Measurements from ENCODE around the gene UBE4B. TPM values are rescaled to one million over a fixed set of nuclear protein-coding genes. Genes with fewer than 3 reads are reported as not detected.
A peak's percentile ranks its signal among the peaks of the same experiment; 100 is the strongest.

UBE4B gene
- total RNA-seq, 1 donor from 2014 or later, result 80.3 TPM

DNA sequence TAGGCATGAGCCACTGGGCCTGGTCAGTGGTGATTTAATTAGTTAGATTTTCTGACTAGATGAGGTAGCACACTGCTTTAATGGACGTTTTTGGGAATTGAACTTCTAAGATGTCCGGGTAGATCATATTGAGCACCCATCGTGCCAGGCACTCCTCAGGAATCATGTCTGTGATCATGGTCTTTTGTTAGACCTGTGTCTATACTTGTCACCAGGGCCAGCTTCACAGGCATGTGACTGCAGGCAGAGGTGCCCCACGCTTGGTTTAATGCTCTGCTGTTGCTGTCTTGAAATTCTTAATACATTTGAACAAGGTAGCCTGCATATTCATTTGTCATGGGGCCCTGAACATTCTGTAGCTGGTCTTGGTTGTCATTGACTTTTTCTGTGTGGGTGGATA, 19.6 kb downstream of the UBE4B start:
- no peak for DNase-seq
- no peaks in the 10 kb centered on the region for H3K9me3 ChIP-seq (replicated peaks)
- peaks cover 68% of the 10 kb centered on the region for H3K4me1 ChIP-seq
- H3K36me3 ChIP-seq, result no peaks in the 10 kb centered on the region
- intact Hi-C loops (cut with micrococcal nuclease), result no loop called here
- TF ChIP-seq CTCF (IDR thresholded peaks at IDR 0.05; ENCODE audit: borderline replicate concordance), result no peak
- H3K4me3 ChIP-seq, result no peak overlapping the region
- peak overlapping the region; percentile 69 for H3K27ac ChIP-seq (replicated peaks)
- no peaks in the 10 kb centered on the region for H3K27me3 ChIP-seq (ENCODE audit: low read depth)

DNA sequence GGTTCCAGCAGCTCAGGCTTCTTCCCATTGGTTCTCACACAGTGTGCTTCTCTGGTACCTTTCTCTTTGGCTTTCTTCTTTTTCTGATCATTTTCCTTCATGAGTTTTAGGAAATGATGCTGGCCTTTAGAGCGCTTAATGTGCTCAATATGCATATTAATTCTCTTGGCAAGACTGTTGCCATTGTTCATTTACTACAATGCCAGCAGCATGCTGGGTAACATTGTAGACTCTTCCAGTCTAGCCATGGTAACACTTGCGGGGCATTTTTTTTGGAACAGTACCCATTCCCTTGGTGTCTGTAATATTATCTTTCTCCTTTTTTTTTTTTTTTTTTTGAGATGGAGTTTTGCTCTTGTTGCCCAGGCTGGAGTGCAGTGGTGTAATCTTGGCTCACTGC, 21.7 kb downstream of the UBE4B start:
- Histone ChIP-seq H3K4me1 (peaks cover 70% of the 10 kb centered on the region), H3K9me3 (replicated peaks) (no peaks in the 10 kb centered on the region), H3K4me3 (no peak overlapping the region), H3K36me3 (no peaks in the 10 kb centered on the region), H3K27me3 (ENCODE audit: low read depth) (no peaks in the 10 kb centered on the region), H3K27ac (replicated peaks) (no peak overlapping the region)
- intact Hi-C loops (cut with micrococcal nuclease), result no loop called here
- TF ChIP-seq CTCF (IDR thresholded peaks at IDR 0.05; ENCODE audit: borderline replicate concordance), result no peak
- DNase-seq, result no peak

- TF ChIP-seq CTCF (IDR thresholded peaks at IDR 0.05; ENCODE audit: borderline replicate concordance), result no peak
- Histone ChIP-seq H3K4me3 (no peak overlapping the region), H3K9me3 (replicated peaks) (no peaks in the 10 kb centered on the region), H3K36me3 (no peaks in the 10 kb centered on the region), H3K27me3 (ENCODE audit: low read depth) (no peaks in the 10 kb centered on the region), H3K27ac (replicated peaks) (no peak overlapping the region), H3K4me1 (peaks cover 71% of the 10 kb centered on the region)
- intact Hi-C loops (cut with micrococcal nuclease), result no loop called here
- no peak for DNase-seq
Measured at GRCh38 chr1:10056599-10056987, 23.8 kb downstream of the UBE4B start.

- intact Hi-C loops (cut with micrococcal nuclease), result no loop called here
- no peak for DNase-seq
- Histone ChIP-seq H3K27me3 (ENCODE audit: low read depth) (no peaks in the 10 kb centered on the region), H3K36me3 (no peaks in the 10 kb centered on the region), H3K4me3 (no peak overlapping the region), H3K4me1 (peaks cover 64% of the 10 kb centered on the region), H3K9me3 (replicated peaks) (no peaks in the 10 kb centered on the region), H3K27ac (replicated peaks) (peak overlapping the region; percentile 45)
- TF ChIP-seq CTCF (IDR thresholded peaks at IDR 0.05; ENCODE audit: borderline replicate concordance), result no peak
Measured at GRCh38 chr1:10057343-10057742, 24.6 kb downstream of the UBE4B start.

- H3K4me1 ChIP-seq, result peaks cover 59% of the 10 kb centered on the region
- intact Hi-C loops (cut with micrococcal nuclease), result no loop called here
- H3K27me3 ChIP-seq (ENCODE audit: low read depth), result no peaks in the 10 kb centered on the region
- no peak overlapping the region for H3K4me3 ChIP-seq
- no peak for DNase-seq
- no peaks in the 10 kb centered on the region for H3K9me3 ChIP-seq (replicated peaks)
- no peaks in the 10 kb centered on the region for H3K36me3 ChIP-seq
- H3K27ac ChIP-seq (replicated peaks), result peak overlapping the region; percentile 45
- no peak for TF ChIP-seq CTCF (IDR thresholded peaks at IDR 0.05; ENCODE audit: borderline replicate concordance)
Measured at GRCh38 chr1:10057796-10058195, 25.0 kb downstream of the UBE4B start.

GRCh38 chr1:10059342-10059718, 26.6 kb downstream of the UBE4B start:
- Histone ChIP-seq H3K9me3 (replicated peaks) (no peaks in the 10 kb centered on the region), H3K36me3 (no peaks in the 10 kb centered on the region), H3K27ac (replicated peaks) (peak overlapping the region; percentile 31), H3K4me1 (peaks cover 64% of the 10 kb centered on the region), H3K4me3 (no peak overlapping the region), H3K27me3 (ENCODE audit: low read depth) (no peaks in the 10 kb centered on the region)
- no peak for DNase-seq
- intact Hi-C loops (cut with micrococcal nuclease), result no loop called here
- TF ChIP-seq CTCF (IDR thresholded peaks at IDR 0.05; ENCODE audit: borderline replicate concordance), result no peak
